Measurements from ENCODE around the gene PISD.
"Not testable (repeated sequence)": the region's sequence is repeated elsewhere in the genome, so short reads cannot be mapped to it uniquely, and the experiment has no call there.

The PISD gene

DNA sequence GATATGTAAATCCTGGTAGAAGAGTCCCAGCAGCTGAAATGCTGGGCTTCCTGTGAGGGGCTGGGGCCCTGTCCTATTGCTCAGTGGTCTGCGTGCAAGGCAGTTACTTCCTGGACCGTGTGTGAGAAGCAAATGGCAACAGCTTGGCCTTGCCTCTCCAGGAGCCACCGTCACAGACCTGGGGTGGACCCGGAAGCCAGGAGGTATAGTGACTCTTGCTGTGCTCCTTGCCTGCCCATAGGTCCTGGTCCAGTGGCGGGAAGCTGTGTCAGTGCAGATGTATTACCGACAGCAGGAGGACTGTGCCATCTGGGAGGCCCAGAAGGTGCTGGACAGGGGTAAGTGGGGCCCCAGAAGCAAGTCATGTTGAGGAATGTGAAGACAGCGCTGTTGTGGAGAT, 54.3 kb downstream of the PISD start:
- Histone ChIP-seq H3K27ac (ENCODE audit: low read length) (no peak overlapping the region), H3K27me3 (ENCODE audit: control insufficient read depth in 1 of 2, insufficient read depth in 2 of 2, low read length in 2 of 2) (no peaks in the 10 kb centered on the region), H3K36me3 (ENCODE audit: control insufficient read depth in 2 of 2, insufficient read depth in 2 of 2, low read length in 2 of 2) (peaks cover 0 to 6% of the 10 kb centered on the region in 2 donors), H3K4me1 (ENCODE audit: control insufficient read depth, insufficient read depth, low read length) (peaks cover 25% of the 10 kb centered on the region), H3K9ac (ENCODE audit: low read length in 2 of 2) (no peak overlapping the region), H3K9me3 (ENCODE audit: control insufficient read depth in 2 of 2, low read length in 2 of 2) (no peaks in the 10 kb centered on the region), H3K4me3 (ENCODE audit: low read length in 2 of 2) (no peak overlapping the region)

DNA sequence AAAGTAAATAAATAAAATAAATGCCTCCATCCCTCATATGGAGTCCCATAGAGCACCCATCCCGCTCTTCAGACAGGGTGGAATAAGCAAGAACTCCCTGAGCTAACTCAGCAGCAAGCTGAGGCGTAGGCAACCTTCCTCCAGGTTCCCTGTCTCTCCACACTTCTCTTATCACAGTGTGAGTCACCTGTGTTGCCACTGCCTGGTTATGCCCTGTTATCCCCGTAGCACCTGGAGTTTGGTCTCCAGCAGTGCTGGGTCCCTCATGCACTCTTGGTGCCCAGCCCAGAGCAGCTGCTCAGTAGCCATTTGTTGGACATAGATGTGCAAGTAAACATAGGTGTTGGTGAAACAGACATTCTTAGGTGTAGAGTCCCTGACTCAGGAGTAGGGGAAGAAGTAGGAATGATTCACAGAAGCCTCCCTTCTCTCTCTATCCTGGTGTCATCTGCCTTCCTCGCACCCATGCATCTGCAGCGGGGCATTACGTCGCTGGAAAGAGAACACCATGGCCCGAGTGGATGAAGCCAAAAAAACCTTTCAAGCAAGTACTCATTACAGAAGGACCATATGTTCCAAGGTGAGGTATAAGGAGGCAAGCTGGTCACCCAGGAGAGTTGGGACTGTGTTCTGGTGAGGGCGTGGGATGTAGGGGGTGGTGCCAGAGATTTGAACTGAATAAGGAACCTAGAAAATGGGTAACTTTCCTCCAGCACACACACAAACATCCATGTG, 56.0 kb downstream of the PISD start:
- Histone ChIP-seq H3K4me1 (ENCODE audit: control insufficient read depth, insufficient read depth, low read length) (peaks cover 28% of the 10 kb centered on the region), H3K27ac (ENCODE audit: low read length) (no peak overlapping the region), H3K9ac (ENCODE audit: low read length in 2 of 2) (no peak overlapping the region), H3K36me3 (ENCODE audit: control insufficient read depth in 2 of 2, insufficient read depth in 2 of 2, low read length in 2 of 2) (peaks cover 0 to 6% of the 10 kb centered on the region in 2 donors), H3K9me3 (ENCODE audit: control insufficient read depth in 2 of 2, low read length in 2 of 2) (no peaks in the 10 kb centered on the region), H3K4me3 (ENCODE audit: low read length in 2 of 2) (no peak overlapping the region), H3K27me3 (ENCODE audit: control insufficient read depth in 1 of 2, insufficient read depth in 2 of 2, low read length in 2 of 2) (no peaks in the 10 kb centered on the region)

DNA sequence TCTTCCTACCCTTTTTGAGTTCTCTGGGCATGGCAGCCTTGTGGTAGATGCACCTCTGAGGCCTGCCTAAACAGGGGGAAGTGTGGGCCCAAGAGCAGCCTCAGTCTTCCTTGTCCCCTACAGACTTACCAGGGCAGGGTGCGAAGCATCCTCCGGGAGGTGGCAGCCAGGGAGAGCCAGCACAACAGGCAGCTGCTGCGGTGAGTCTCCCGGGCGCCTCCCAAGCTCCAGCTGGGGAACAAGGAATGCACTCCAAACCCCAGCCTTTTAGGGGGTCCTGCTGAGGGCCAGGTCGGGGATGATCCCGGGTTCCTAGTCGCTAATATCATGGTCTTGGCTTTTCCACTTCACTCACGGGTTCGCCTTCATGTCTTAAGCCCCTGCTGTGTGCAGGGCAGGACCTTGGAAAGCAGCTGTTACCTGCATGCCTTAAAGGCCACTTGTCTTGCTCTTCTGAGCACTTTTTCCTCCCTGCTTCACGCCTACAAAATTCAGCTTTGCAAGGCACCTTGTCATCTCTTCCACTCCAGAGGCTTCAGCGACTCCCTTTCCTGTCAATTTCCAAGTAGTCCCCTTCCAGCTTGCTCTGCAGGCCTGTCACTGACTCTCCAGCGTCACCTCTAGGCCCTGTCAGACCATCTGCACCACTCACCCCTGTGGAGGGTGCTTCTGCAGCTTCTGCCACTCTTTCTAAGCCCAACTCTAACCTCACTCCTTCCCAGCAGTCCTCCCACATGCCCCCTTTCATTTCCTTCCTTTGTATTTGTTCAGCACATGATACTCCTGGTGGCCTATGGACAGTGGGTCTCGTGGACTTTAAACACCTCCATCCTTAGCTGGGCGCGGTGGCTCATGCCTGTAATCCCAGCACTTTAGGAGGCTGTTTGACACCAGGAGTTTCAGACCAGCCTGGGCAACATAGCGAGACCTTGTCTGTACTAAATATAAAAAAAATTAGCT, 57.0 kb downstream of the PISD start:
- no peak overlapping the region for H3K27ac ChIP-seq (ENCODE audit: low read length)
- no peak overlapping the region for H3K9ac ChIP-seq (ENCODE audit: low read length in 2 of 2)
- H3K9me3 ChIP-seq (ENCODE audit: control insufficient read depth in 2 of 2, low read length in 2 of 2): no peaks in the 10 kb centered on the region
- H3K36me3 ChIP-seq (ENCODE audit: control insufficient read depth in 2 of 2, insufficient read depth in 2 of 2, low read length in 2 of 2): peaks cover 0 to 6% of the 10 kb centered on the region in 2 donors
- no peaks in the 10 kb centered on the region for H3K27me3 ChIP-seq (ENCODE audit: control insufficient read depth in 1 of 2, insufficient read depth in 2 of 2, low read length in 2 of 2)
- no peak overlapping the region for H3K4me3 ChIP-seq (ENCODE audit: low read length in 2 of 2)
- H3K4me1 ChIP-seq (ENCODE audit: control insufficient read depth, insufficient read depth, low read length): peaks cover 22% of the 10 kb centered on the region

DNA sequence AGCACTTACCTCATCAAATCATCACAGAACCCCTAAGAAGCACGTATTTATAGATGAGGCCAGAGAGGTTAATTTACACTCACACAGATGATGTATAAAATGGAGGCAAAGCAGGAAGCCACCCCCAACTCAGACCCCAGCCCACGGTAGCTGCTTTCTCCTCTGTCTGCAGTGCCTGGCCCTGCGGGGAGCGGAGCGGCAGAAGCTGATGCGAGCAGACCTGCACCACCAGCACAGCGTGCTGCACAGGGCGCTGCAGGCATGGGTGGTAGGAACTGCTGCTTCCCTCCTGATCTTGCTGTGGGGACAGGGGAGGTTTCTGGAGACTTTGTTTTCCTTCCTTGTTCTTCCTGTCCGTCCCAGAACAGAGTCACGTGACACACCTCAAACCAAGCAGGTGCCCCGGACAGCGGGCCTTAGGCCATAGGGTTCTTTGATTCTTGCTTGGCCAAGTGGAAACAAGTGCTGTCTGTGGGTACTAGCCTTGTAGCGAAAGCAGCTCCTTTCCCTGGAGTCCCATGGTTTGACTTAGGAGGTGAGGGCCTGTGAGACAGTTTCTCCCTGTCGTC, 57.8 kb downstream of the PISD start:
- Histone ChIP-seq H3K27ac (ENCODE audit: low read length) (peak overlapping the region; percentile 92), H3K9me3 (ENCODE audit: control insufficient read depth in 2 of 2, low read length in 2 of 2) (no peaks in the 10 kb centered on the region), H3K27me3 (ENCODE audit: control insufficient read depth in 1 of 2, insufficient read depth in 2 of 2, low read length in 2 of 2) (no peaks in the 10 kb centered on the region), H3K36me3 (ENCODE audit: control insufficient read depth in 2 of 2, insufficient read depth in 2 of 2, low read length in 2 of 2) (peaks cover 0 to 6% of the 10 kb centered on the region in 2 donors), H3K4me1 (ENCODE audit: control insufficient read depth, insufficient read depth, low read length) (peaks cover 22% of the 10 kb centered on the region), H3K9ac (ENCODE audit: low read length in 2 of 2) (no peak overlapping the region), H3K4me3 (ENCODE audit: low read length in 2 of 2) (no peak overlapping the region)

DNA sequence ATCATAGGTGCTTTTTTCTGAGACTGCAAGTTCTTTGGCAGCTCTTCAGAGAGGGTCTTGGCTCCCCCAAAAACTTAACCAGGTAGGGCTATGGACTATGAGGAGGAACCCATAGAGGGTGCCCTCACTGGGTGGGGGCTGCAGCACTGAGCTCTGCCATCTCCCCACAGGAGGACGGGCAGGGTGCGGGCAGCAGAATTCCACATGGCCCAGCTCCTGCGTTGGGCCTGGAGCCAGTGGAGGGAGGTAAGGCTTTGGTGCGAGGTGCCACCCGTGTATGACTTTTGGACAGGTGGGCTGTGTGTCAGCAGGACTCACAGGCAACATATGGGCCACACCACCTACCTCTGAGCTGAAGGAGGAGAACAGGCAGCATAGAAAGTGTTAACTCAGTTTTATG, 58.4 kb downstream of the PISD start:
- Histone ChIP-seq H3K27ac (ENCODE audit: low read length) (peak overlapping the region; percentile 92), H3K36me3 (ENCODE audit: control insufficient read depth in 2 of 2, insufficient read depth in 2 of 2, low read length in 2 of 2) (peaks cover 0 to 6% of the 10 kb centered on the region in 2 donors), H3K4me1 (ENCODE audit: control insufficient read depth, insufficient read depth, low read length) (peaks cover 22% of the 10 kb centered on the region)

DNA sequence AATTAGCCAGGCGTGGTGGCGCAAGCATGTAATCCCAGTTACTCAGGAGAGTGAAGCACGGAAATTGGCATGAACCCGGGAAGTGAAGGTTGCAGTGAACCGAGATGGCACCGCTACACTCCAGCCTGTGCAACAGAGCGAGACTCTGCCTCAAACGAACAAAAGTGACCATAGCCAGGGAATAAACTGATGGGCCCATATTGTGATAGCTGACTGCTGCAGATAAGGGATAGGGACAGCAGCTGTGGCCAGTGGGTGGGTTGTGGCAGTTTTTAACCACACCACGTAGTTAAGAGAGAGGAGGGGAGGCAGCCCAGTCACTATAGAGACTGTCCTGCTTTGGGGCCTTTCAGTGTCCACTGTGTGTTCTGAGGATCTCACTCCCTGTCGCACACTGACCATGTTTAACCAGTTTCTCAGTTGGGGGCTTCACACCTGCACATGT, 58.9 kb downstream of the PISD start:
- Histone ChIP-seq H3K9ac (ENCODE audit: low read length in 2 of 2) (no peak overlapping the region), H3K9me3 (ENCODE audit: control insufficient read depth in 2 of 2, low read length in 2 of 2) (no peaks in the 10 kb centered on the region), H3K4me1 (ENCODE audit: control insufficient read depth, insufficient read depth, low read length) (peaks cover 22% of the 10 kb centered on the region), H3K27ac (ENCODE audit: low read length) (peak overlapping the region; percentile 92), H3K4me3 (ENCODE audit: low read length in 2 of 2) (no peak overlapping the region), H3K36me3 (ENCODE audit: control insufficient read depth in 2 of 2, insufficient read depth in 2 of 2, low read length in 2 of 2) (peaks cover 0 to 3% of the 10 kb centered on the region in 2 donors), H3K27me3 (ENCODE audit: control insufficient read depth in 1 of 2, insufficient read depth in 2 of 2, low read length in 2 of 2) (no peaks in the 10 kb centered on the region)

More for the DNA sequence above, 58.4 kb downstream of the PISD start:
- Histone ChIP-seq H3K9ac (ENCODE audit: low read length in 2 of 2) (no peak overlapping the region), H3K27me3 (ENCODE audit: control insufficient read depth in 1 of 2, insufficient read depth in 2 of 2, low read length in 2 of 2) (no peaks in the 10 kb centered on the region), H3K9me3 (ENCODE audit: control insufficient read depth in 2 of 2, low read length in 2 of 2) (no peaks in the 10 kb centered on the region), H3K4me3 (ENCODE audit: low read length in 2 of 2) (no peak overlapping the region)

DNA sequence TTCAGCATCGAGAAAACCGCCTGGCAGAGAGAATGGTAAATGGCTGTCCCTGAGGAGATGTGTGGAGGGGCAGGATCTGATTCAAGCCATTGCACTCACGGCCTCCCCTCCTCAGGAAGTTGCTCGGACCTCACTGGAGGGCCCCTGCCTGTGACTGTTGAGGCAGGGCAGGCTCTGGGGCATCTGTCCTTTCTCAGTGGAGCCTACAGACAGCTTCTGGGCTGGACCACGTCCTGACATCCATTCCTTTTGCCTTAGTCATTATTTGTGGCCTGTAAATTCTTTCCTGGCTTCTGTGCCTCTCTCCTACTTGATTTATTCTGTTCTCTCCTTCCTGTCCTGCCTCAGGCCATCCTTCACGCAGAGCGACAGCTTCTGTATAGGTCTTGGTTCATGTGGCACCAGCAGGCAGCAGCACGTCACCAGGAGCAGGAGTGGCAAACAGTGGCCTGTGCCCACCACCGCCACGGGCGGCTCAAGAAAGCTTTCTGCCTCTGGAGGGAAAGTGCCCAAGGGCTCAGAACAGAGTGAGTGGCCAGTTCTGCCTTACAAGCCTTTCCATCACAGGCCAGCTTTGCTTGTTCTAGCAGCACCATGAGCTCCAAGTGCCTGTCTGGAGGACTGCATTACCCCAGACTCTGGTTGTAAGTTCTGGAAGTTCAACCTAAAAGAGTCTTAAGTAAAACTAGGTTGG, 59.6 kb downstream of the PISD start:
- H3K9me3 ChIP-seq (ENCODE audit: control insufficient read depth in 2 of 2, low read length in 2 of 2): no peaks in the 10 kb centered on the region
- H3K27ac ChIP-seq (ENCODE audit: low read length): peak overlapping the region; percentile 92
- H3K36me3 ChIP-seq (ENCODE audit: control insufficient read depth in 2 of 2, insufficient read depth in 2 of 2, low read length in 2 of 2): peaks cover 0 to 2% of the 10 kb centered on the region in 2 donors
- H3K27me3 ChIP-seq (ENCODE audit: control insufficient read depth in 1 of 2, insufficient read depth in 2 of 2, low read length in 2 of 2): no peaks in the 10 kb centered on the region
- peaks cover 22% of the 10 kb centered on the region for H3K4me1 ChIP-seq (ENCODE audit: control insufficient read depth, insufficient read depth, low read length)
- no peak overlapping the region for H3K4me3 ChIP-seq (ENCODE audit: low read length in 2 of 2)
- peak overlapping the region in 1 of 2 donors; percentile 62 for H3K9ac ChIP-seq (ENCODE audit: low read length in 2 of 2)

DNA sequence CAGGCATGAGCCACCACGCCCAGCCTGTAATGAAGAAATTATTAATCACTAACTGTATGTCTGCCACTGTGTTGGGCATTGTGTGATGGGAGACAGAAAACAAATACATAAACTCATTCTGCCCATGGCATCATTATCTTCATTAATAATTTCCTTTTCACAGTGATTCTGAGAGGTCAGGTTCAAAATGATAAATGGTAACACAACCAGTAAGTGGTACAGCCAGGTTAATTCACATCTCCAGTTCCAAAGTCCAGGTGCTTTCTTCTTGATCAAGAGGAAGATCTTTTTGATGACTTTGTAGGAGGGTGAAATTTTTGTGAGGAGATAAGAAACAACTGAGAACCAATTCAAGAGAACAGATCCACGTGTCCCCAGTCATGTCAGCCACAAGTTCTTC, 66.7 kb downstream of the PISD start:
- Histone ChIP-seq H3K4me3 (ENCODE audit: low read length in 2 of 2) (no peak overlapping the region), H3K4me1 (ENCODE audit: control insufficient read depth, insufficient read depth, low read length) (no peaks in the 10 kb centered on the region), H3K27ac (ENCODE audit: low read length) (no peak overlapping the region), H3K9me3 (ENCODE audit: control insufficient read depth in 2 of 2, low read length in 2 of 2) (no peaks in the 10 kb centered on the region), H3K9ac (ENCODE audit: low read length in 2 of 2) (no peak overlapping the region), H3K36me3 (ENCODE audit: control insufficient read depth in 2 of 2, insufficient read depth in 2 of 2, low read length in 2 of 2) (no peaks in the 10 kb centered on the region), H3K27me3 (ENCODE audit: control insufficient read depth in 1 of 2, insufficient read depth in 2 of 2, low read length in 2 of 2) (no peaks in the 10 kb centered on the region)

DNA sequence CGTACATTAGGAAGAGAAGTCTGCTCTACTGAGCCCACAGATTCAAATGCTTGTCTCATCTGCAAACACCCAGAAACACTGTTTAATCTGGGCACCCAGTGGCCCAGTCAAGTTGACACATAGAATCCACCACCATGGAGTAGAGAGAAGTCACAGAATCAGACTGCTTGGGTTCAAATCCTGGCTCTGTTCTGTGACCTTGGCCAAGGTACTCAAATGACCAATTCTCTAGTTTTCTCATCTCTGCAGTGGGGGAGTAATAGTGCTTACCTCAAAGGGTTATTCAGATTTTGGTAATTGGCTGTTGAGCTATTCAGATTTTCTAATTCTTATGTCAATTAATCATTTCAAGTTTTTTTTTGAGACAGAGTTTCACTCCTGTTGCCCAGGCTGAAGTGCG, 71.9 kb downstream of the PISD start:
- H3K36me3 ChIP-seq (ENCODE audit: control insufficient read depth in 2 of 2, insufficient read depth in 2 of 2, low read length in 2 of 2): peaks cover 19 to 21% of the 10 kb centered on the region in 2 donors
- H3K9me3 ChIP-seq (ENCODE audit: control insufficient read depth in 2 of 2, low read length in 2 of 2); H3K27me3 ChIP-seq (ENCODE audit: control insufficient read depth in 1 of 2, insufficient read depth in 2 of 2, low read length in 2 of 2): not testable (repeated sequence)

DNA sequence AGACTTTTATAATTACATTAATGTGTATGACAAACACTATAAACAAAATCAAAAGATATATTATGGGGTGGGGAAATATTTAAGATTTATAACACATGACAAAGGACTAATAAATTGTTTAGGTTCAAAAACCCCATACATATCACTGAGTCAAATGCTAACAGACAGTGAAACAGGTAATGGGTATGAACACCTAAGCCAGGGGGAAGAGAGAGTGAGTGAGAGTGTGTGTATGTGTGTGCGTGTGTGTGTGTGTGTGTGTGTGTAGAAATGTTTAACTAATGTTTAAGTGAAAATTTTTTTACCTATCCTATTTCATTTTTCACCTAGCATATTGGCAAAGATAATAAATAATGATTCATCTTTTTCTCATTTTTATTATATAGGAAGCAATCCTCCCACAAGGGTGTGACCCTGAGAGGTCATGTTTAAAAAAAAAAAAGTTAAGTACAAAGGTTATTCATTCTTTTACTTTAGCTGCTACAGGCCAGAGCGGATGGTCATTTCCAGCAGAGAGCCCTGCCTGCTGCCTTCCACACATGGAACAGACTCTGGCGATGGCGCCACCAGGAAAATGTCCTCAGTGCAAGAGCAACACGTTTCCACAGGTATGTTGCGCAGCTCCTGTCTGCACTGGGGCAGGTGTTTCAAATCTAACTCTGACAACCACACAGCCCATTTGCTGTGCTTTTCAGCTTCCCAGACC, 72.9 kb downstream of the PISD start:
- Histone ChIP-seq H3K9me3 (ENCODE audit: control insufficient read depth in 2 of 2, low read length in 2 of 2) (no peaks in the 10 kb centered on the region), H3K36me3 (ENCODE audit: control insufficient read depth in 2 of 2, insufficient read depth in 2 of 2, low read length in 2 of 2) (peaks cover 23 to 25% of the 10 kb centered on the region in 2 donors), H3K9ac (ENCODE audit: low read length in 2 of 2) (no peak overlapping the region), H3K27me3 (ENCODE audit: control insufficient read depth in 1 of 2, insufficient read depth in 2 of 2, low read length in 2 of 2) (no peaks in the 10 kb centered on the region), H3K4me1 (ENCODE audit: control insufficient read depth, insufficient read depth, low read length) (no peaks in the 10 kb centered on the region), H3K4me3 (ENCODE audit: low read length in 2 of 2) (no peak overlapping the region), H3K27ac (ENCODE audit: low read length) (no peak overlapping the region)

More for the DNA sequence above, 71.9 kb downstream of the PISD start:
- H3K4me3 ChIP-seq (ENCODE audit: low read length in 2 of 2); H3K27ac ChIP-seq (ENCODE audit: low read length); H3K4me1 ChIP-seq (ENCODE audit: control insufficient read depth, insufficient read depth, low read length); H3K9ac ChIP-seq (ENCODE audit: low read length in 2 of 2): not testable (repeated sequence)
